Stimulated activated CD4-positive, alpha-beta T cell treated with anti-CD3 and anti-CD28 coated beads, TNF-alpha, amount 100 ng/mL, for 4 hours (primary cell): Measurements from ENCODE around the gene SLC4A11.
"Not testable (repeated sequence)": the region's sequence is repeated elsewhere in the genome, so short reads cannot be mapped to it uniquely, and the experiment has no call there.

Experiments used
- DNase-seq, 3 experiments: peaks; one replicate each; pipeline ENCODE4 v3.0.0-alpha.2; 2020; ENCODE audit warnings: low read depth in 3 of 3

The SLC4A11 gene

DNA sequence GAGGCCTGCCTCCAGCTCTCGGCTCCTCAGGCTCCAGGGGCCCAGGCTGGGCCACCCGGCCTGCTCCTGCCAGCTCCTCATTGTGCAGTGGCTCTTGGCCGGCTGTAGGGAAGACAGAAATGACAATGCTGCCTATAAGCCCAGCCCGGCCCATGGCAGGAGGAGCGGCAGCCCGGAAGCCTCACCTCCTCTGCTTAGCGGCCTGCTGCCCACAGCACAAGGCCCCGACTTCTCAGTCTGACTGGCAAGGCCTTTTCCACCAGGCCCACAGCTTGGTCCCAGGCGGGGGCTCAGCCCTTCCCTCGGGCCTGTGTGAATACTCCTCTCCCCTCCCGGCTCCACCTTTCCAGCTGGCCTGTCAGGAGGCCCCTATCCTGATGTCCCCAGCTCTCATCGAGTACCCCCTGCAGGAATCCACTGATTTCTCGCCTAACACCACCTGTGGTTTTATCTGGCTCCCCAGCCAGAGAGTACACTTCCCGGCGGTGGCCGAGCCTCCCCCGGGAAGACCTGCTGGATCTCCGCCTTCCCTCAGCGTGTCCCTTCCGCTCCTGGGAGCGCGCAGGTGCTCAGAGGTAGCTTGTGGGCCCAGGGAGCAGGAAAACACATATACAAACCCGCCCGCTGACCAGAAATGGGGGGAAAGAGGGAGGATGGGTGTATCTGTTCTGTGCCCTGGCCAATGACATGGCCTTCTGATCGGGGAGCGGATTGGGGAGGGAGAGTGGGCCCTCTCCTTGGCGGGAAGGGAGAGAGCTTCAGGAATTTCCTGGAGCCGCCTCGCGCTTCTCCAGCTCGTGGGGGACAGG lies 35.5 kb downstream of the SLC4A11 start:
- no peak for DNase-seq

DNA sequence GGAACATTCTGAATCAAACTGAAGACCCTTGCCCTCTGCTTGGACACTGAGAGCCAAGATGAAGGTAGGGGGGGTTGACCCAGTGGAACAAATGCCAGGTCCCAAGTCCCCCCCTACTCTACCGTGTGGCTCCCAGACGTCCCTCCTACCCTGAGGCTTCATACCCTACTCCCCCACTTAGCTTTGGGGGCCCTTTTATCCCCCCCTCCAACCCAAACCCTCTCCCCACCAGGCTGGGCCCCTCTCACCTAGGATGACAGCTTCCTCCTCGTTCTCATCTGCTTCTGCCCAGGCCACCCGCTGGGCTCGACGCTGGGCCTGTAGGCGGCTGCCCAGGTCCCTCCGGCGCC lies 36.0 kb downstream of the SLC4A11 start:
- no peak for DNase-seq

DNA sequence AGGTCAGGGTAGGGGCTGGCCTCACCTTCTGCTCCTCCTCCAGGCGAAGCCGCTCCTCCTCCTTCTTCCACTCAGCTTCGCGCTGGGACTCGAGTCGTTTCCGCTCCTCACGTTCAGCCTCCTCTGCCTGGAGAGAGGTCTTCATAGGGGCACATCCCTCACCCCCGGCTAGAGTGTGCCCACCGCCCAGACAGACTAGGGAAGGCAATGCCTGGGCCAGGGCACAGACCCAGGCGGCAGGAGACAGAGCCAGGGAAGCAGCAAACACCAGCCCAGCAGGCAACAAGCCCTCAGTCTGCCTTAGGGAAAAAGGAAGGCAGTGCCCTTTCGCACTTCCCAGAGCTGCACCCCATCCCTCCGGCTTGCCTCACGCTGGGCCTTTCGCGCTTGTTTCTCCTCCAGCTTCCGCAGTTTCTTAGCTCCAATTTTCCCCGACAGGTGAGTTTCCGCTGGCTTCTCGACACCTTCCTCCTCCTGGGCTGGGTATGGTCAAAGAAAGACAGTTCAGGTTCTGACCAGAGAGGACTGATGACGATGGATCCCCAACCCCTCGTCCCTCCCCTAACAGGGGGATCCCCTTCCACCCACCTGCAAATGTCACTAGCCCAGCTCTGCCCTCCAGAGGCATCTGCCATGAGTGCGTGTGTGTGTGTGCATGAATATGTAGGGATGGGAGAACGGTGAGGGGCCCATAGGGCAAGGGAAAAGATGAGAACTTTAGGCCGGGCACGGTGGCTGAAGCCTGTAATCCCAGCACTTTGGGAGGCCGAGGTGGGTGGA lies 38.8 kb downstream of the SLC4A11 start:
- no peak for DNase-seq

DNA sequence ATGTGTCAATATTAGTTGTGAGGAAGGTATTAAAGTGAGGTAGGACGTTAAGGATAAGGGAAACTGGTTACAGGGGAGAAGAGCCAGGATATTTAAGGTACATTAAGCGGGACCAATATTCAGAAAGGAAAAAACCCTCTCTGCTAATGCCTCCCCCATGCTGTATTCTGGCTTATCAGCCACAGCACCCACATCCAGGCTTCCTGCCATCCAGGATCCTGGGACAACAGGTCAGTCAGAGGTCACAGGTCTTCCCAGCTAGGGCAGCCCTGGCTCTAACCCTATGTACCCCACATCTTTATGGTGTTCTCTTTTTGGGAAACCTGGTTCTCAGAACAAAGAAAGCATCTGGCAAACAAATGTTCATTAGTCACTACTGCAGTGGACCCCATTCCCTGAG lies 39.8 kb downstream of the SLC4A11 start:
- DNase-seq = no peak

DNA sequence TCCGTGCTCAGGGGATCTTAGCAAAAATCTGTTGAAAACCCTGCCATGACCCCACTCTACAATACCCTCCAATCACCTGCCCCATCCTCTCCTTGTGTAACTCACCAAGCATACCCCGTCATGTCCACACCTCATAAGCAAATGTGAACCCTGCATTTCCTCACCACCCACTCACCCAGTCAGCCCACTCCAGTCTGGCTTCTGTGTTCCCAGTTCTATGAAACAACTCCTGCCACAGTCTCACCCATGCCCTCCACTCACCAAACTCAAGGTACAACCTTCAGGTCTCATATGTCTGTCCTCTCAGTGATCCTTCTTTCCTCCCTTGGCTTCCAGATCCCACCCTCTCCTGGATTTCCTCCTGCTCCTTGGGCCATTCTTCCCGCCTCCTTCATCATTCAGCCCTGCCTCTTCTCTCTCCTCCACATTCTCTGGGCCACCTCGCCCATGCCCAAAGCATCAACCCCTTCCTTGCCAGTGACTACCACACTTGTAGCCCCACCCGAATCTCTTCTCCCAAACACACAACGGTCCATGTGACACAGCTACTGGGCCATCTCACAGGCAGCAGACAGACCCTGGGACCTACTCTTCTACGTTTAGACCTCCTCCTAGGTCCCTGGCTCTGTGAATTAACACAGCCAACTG lies 43.3 kb downstream of the SLC4A11 start:
- no peak for DNase-seq

DNA sequence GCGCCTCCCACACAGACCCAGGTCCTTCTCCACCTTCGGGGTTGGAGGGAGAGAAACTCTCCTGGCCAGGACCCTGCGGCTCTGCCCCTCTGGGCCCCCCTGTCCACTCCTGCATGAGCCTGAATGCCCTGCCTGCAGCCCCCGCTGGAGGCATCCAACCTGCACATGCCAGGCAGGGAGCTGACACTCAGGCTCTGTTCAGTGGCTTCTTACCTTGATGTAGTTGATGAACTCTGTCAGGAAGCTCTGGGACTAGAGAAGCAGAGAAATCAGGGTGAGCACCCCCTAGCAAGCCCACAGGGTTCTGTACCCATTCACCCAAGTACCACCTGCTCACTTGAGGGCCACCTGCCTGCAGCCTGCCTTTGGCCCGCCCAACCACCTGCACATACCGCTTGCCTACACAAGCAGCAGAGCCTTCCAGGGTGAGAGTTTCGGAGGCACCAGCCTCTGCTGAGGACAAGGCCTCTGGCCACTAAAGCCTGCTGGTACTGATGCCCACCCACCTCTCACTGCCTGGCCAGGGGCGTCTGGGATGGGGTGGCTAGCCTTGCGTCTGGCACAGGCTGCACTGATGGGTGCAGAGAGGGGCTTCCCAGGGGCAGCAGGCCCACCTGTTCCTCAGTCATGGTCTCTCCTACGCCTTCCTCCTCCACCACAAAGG lies 44.2 kb downstream of the SLC4A11 start:
- DNase-seq = no peak

DNA sequence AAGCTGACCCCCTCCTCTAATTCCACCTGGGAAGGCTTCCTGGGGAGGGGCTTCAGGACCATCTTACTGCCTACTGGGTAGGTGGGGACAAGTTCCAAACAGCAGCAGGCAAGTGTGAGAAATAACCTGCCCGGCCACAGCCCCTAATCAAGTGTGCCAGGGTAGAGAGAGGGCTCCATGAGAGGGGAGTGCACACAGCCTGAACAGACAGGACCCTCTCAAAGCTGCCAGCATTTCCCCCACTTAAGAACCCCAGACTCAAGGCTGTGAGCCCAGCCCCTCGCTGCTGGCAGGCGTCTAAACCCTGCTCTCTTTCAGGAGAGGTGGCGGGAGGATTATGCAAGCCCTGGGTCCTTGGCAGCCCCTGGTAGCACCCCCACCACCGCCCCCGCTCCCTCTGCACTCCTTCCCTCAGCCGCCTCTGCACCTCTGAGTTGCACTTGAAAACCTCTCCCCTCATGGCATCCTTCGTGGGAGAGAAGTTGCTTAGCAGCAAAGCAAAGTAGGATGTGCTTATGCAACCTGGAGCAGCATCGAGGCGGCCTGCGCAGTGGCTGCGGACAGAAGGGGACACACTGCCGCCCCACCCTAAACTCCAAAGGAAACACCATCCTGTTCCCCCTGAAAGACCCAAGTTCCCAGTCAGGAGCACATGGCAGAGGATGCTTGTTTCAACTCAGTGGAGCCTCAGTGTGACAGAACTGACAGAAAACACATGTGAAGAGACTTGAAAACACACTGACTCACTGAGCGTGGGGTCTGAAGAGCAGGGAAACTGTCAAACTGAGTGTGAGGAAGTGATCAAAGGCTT lies 45.0 kb downstream of the SLC4A11 start:
- DNase-seq = no peak

DNA sequence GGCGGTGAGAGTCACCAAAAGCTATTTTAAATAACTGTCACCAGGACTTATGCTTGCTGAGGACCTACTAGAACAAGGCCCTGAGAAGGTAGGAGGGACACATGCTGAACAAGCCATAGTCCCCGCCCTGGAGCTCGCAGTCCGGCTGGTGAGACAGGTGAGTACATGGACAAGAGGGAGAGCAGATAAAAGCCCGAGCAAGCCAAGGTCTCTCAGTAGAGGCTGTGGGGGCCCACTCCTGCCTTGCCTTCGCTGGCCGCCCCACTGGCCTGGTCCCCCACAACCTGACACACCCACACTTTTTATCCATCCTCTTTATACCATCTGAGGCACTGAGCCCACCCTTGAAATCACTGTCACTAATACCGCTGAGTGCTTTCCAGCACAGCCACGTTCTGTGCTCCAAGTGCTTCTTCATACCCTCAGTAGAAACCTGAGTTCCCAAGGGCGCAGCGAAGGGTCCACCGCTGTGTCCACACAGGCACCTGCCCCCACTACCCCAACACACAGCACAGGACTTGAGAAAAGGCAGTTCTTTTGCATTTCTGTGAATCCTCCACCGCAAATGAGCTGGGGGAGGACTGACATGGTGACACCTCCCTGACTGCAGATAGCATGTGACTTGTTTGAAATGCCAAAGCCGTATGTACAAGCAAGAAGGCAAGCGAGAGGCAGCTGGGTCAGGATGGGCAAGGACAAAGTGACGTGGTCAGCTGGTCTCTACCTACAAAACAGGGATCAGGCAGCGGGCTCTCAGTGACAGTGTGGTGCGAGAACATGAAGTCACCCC lies 46.6 kb downstream of the SLC4A11 start:
- DNase-seq = no peak

DNA sequence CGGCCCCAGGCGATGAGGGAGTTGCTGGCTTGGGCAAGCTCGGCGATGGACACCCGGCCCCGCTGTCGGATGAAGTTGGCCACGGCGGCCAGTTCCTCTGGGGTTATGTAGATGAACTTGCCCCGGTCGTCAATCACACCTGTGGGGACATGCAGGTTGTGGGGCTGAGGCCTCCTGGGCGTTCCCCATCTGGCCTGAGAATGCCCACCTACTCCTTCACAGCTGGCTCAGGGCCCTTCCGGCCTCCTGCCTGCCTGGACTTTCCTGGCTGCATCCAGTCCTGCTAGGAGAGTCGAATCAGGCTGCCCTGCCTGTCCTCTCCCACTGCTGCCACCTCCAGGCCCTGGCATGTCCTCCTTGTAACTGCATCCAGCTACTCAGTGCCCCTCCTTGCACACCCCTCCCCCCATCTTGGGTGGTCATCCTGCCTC lies 48.3 kb downstream of the SLC4A11 start:
- no peak for DNase-seq

DNA sequence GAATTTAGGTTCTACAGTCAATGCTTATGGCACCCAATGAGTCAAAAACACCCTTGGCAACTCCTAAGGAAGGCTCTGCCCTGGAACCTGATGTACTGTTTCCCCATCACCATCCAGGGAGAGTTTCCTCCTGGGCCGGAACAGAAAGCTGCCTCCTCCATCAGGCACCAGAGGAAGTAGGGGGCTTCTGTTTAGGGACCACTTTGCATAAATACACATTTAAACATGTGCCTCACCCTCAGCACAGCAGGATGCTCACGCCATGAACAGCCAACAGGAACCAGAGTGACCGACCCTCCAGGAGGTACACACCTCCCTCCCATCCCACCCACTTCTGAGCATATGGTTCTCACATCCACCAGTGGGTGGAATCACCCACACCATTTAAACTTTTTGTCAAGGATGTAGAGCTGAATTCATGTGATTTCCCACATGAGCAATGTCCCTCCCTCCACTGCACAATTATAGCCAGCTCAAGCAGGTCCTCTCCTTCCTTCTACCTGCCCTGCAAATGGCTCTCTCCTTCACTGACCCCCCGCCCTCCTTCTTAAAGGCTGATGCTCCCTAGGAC lies 49.3 kb downstream of the SLC4A11 start:
- no peak for DNase-seq

DNA sequence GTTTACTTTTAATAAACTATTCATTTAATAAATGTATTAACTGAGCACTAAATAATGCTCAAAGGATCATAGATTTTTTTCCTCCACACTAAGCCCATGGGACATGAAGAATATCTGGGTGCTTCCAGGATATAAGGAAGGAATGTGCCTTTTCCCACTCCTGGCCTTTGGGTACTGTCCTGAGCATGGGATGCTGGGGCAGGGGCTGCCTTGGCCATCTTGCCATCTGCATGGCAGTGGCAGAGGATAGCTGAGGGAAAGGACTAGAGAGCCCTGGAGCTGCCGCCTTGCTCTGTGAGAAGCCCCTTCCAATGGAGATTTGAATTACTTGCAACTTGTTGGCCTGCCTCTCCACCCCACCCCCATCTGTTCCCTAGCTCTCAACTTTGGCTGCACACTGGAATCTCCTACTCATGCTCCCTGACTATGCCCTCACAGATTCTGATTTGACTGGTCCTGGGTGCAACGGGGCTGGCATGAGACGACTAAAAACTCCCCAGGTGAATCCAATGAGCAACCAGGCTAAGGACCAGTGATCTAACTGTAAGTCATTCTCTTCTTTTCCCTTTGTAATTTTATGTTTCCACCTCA lies 50.1 kb downstream of the SLC4A11 start:
- DNase-seq = no peak

DNA sequence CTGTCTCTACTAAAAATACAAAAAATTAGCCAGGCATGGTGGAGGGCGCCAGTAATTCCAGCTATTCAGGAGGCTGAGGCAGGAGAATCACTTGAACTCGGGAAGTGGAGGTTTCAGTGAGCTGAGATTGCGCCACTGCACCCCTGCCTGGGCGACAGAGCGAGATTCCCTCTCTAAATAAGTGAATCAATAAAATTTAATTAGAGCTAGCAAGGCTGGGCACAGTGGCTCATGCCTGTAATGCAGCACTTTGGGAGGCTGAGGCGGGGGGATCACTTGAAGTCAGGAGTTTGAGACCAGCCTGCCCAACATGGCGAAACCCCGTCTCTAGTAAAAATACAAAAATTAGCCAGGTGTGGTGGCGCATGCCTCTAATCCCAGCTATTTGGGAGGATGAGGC lies 51.1 kb downstream of the SLC4A11 start:
- not testable (repeated sequence) for DNase-seq

DNA sequence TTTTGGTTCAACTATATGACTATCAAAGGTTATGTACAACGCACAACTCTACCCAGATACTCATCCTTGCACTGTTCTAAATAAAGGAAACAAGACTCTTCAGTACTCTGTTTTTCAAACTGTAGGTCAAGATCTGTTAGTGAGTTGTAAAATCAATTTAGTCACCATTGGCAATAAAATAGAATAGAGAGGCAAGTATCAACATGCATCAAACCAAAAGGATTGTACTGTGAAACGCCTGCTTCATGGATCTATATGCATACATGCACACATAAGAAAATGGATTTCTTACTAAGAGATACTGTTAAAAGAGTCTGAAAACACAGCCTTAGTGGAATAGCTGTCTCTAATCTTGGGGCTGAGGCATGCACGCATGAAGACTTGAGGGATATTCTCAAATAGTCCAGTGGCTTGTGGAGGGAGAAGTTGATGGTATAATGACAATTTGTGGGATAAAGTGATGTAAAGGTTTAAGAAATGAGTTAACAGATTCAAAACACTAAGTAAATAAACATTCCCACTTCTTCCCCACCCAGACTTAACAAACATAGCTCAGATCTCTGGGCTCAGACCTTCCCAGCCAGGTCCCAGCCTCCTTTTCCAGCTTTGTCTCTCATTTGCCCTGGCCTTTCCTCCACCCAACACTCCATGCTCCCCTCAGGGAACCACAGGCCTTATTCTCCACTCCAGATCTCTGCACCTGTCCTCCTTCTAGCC lies 54.9 kb downstream of the SLC4A11 start:
- DNase-seq = no peak

DNA sequence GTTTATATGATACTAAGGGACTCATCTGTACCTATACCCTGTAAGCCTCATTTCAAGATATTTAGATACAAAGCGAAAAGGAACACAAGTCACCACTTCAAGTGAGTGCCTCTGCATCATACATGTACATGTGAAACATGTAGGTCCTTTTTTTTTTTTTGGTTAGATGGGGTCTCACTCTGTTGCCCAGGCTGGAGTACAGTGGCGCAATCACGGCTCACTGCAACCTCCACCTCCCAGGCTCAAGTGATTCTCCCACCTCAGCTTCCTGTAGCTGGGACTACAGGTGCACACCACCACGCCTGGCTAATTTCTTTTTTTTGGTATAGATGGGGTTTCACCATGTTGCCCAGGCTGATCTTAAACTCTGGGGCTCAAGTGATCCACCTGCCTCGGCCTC lies 56.6 kb downstream of the SLC4A11 start:
- not testable (repeated sequence) for DNase-seq

DNA sequence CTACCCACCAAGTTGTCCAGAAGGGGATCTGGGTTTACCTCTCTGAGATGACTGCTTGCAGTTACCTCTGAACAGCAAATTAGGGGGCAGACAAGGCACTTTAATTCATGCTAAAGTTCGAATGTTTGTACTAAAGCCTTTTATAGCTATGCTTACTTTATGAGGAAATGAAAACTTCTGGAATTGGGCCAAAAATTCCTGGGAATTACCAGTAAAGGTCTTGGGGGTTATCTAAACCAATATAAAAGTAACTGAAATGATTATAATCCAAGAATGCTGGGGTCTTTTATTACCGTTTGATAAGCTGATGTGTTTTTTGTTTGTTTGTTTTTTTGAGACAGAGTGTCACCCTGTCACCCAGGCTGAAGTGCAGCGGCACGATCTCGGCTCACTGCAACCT lies 57.7 kb downstream of the SLC4A11 start:
- no peak for DNase-seq

DNA sequence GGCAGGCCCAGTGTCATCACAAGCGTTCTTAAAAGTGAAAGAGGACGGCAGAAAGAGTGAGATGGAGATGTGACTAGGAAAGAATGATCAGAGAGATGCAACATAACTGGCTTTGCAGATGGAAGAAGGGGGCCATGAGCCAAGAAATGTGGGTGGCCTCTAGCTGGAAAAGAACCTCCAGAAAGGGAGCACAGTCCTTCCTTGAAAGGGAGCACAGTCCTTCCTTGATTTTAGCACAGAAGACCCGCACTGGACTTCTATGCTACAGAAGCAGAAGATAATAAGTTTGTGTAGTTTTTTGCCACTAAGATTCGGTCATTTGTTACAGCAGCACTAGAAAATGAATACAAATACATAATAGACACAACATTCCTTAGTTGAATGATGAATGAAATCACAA lies 58.7 kb downstream of the SLC4A11 start:
- no peak for DNase-seq

DNA sequence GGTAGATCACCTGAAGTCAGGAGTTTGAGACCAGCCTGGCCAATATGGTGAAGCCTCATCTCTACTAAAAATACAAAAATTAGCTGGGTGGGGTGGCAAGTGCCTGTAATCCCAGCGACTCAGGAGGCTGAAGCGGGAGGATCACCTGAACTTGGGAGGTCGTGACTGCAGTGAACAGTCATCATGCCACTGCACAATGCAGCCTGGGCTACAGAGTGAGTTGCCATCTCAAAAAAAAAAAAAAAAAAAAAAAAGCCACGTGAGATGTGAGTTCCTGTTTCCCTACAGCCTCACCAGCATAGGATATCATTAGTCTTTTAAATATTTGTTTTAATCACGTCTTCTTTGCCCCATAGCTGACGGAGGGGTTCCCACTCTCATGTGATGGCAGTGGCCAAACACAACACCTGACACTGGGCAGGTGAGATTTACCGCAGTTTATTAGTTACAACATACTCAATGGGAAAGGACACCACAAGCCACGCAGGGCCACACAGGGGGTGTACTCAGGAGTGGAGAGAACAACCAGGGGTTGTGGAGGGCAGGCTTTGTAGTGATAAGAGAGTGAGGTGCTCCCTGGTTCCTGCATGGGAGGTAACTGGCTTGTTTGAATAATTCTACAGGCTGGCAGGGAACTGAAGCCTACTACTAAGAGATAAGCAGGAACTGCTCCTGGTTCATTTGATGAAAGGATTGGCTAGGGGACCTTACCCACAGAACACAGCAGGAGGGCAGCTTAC lies 61.1 kb downstream of the SLC4A11 start:
- DNase-seq = no peak
